Glutamatergic neuron (in vitro differentiated cells): Measurements from ENCODE around the gene ZNF831. TPM values are rescaled to one million over a fixed set of nuclear protein-coding genes. Genes with fewer than 3 reads are reported as not detected.

Experiments
- DNase-seq: peaks from one replicate; pipeline ENCODE4 v3.0.0; 2022
- H3K27ac Mint-ChIP-seq: one replicate; pipeline ENCODE4 v1.8.0; 2020; ENCODE audit warnings: mild to moderate bottlenecking, mixed read lengths, inconsistent platforms; ENCODE audit not compliant: unreplicated experiment
- H3K27me3 Mint-ChIP-seq: one replicate; pipeline ENCODE4 v1.8.0; 2020; ENCODE audit warnings: mild to moderate bottlenecking, moderate library complexity, mixed read lengths, inconsistent platforms; ENCODE audit not compliant: unreplicated experiment
- H3K36me3 Mint-ChIP-seq: one replicate; pipeline ENCODE4 v1.8.0; 2020; ENCODE audit warnings: mild to moderate bottlenecking, mixed read lengths, inconsistent platforms; ENCODE audit not compliant: unreplicated experiment
- H3K4me1 Mint-ChIP-seq: one replicate; pipeline ENCODE4 v1.8.0; 2020; ENCODE audit warnings: mild to moderate bottlenecking, low read depth, mixed read lengths, inconsistent platforms; ENCODE audit not compliant: unreplicated experiment
- H3K4me3 Mint-ChIP-seq: one replicate; pipeline ENCODE4 v1.8.0; 2020; ENCODE audit warnings: mild to moderate bottlenecking, mixed read lengths, inconsistent platforms; ENCODE audit not compliant: unreplicated experiment
- H3K9me3 Mint-ChIP-seq: one replicate; pipeline ENCODE4 v1.8.0; 2020; ENCODE audit warnings: mild to moderate bottlenecking, moderate library complexity, mixed read lengths, inconsistent platforms; ENCODE audit not compliant: unreplicated experiment
- CTCF ChIP-seq: fragments of 200-600 bp; sonication (generic); IDR thresholded peaks from one replicate; pipeline ENCODE4 v1.5.0; 2021; ENCODE audit not compliant: partially characterized antibody, unreplicated experiment
- total RNA-seq: library from RNA; stranded (reverse); fragmentation: NEBNext Ultra II Directional; extraction: Animal tissue kit (Norgen Biotek cat#: 25700); gene quantifications from one replicate; pipeline ENCODE4 v1.2.1, GENCODE V29; 2021; ENCODE audit not compliant: unreplicated experiment

Gene ZNF831
- total RNA-seq, 1 donor from 2014 or later, result not detected

- Mint-ChIP-seq H3K27ac (no peak overlapping the region), H3K27me3 (no peaks in the 10 kb centered on the region), H3K36me3 (no peaks in the 10 kb centered on the region), H3K4me3 (no peak overlapping the region), H3K9me3 (no peaks in the 10 kb centered on the region), H3K4me1 (no peaks in the 10 kb centered on the region)
- DNase-seq, result no peak
- no peak for TF ChIP-seq CTCF
Measured at GRCh38 chr20:59154317-59155013, 9.2 kb upstream of the ZNF831 start.

GRCh38 chr20:59157064-59157463 is 6.6 kb upstream of the ZNF831 start:
- Mint-ChIP-seq H3K4me3 (no peak overlapping the region), H3K9me3 (no peaks in the 10 kb centered on the region), H3K27me3 (no peaks in the 10 kb centered on the region)

GRCh38 chr20:59157531-59157930 is 6.1 kb upstream of the ZNF831 start:
- no peaks in the 10 kb centered on the region for H3K4me1 Mint-ChIP-seq
- no peak overlapping the region for H3K4me3 Mint-ChIP-seq
- H3K9me3 Mint-ChIP-seq, result no peaks in the 10 kb centered on the region
- no peaks in the 10 kb centered on the region for H3K27me3 Mint-ChIP-seq
- H3K36me3 Mint-ChIP-seq, result no peaks in the 10 kb centered on the region
- no peak for DNase-seq
- TF ChIP-seq CTCF, result no peak
- H3K27ac Mint-ChIP-seq, result no peak overlapping the region

More at GRCh38 chr20:59157064-59157463, 6.6 kb upstream of the ZNF831 start:
- no peak for TF ChIP-seq CTCF
- no peaks in the 10 kb centered on the region for H3K36me3 Mint-ChIP-seq
- no peaks in the 10 kb centered on the region for H3K4me1 Mint-ChIP-seq
- no peak for DNase-seq
- H3K27ac Mint-ChIP-seq, result no peak overlapping the region

DNA sequence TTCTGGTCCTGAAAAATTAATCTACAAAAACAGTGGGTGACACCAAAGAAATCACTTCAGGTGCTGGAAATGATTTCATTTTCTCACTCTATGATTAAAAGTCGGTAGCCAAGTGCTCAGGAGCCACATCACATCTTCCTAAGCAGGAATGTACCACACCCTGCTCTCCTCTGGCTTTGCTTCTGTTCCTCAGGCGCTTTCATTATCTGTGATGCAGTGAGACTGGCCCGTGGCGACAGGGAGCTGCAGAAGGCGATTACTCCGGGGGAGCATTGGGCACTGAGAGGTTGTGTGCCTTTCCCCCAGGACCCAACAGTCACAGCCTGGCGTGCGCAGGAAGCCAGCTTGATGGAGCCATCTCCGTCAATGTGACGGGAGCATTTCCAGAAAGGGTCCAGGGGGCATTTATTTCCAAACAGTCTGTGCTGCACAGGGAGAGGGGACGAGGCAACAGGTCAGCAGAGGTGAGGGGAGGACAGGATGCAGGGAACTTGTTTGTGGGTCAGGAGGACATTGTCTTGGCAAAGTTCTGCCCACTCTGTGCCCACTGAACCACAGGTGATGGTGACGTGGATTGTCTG is 5.6 kb upstream of the ZNF831 start:
- H3K9me3 Mint-ChIP-seq, result no peaks in the 10 kb centered on the region
- TF ChIP-seq CTCF, result no peak
- H3K27me3 Mint-ChIP-seq, result no peaks in the 10 kb centered on the region
- H3K36me3 Mint-ChIP-seq, result no peaks in the 10 kb centered on the region
- no peaks in the 10 kb centered on the region for H3K4me1 Mint-ChIP-seq
- no peak overlapping the region for H3K27ac Mint-ChIP-seq
- no peak for DNase-seq
- H3K4me3 Mint-ChIP-seq, result no peak overlapping the region

DNA sequence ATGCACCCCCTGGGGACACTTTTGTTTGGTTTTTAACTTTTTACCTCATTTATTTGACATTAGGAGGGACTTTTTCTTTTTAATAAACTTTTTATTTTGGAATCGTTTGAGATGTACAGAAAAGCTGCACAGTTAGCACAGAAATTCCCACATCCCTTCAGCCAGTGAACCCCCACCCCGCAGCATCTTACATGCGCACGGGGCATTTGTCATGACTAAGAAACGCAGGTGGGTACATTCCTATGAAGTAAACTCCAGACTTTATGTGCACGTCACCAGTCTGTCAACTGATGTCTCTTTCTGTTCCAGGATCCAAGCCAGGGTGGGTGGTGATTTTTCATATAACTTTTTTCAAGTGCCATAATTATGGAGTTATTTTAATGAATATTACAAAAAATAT is 4.9 kb upstream of the ZNF831 start:
- TF ChIP-seq CTCF, result no peak
- Mint-ChIP-seq H3K4me1 (no peaks in the 10 kb centered on the region), H3K36me3 (no peaks in the 10 kb centered on the region), H3K27ac (no peak overlapping the region), H3K27me3 (no peaks in the 10 kb centered on the region), H3K9me3 (peaks cover 2% of the 10 kb centered on the region), H3K4me3 (no peak overlapping the region)
- no peak for DNase-seq
